H1 (cell line): ENCODE measurements around the gene COL1A1. TPM values are rescaled to one million over a fixed set of nuclear protein-coding genes. Genes with fewer than 3 reads are reported as not detected.

Experiments used
- BCL11A ChIP-seq, 2 experiments: IDR thresholded peaks; one replicate each; pipeline ENCODE4 v1.6.1; 2011; ENCODE audit warnings: low read depth in 2 of 2, low read length in 2 of 2, mild to moderate bottlenecking in 2 of 2
- CBX8 ChIP-seq: fragments of 300-800, 300-1000 bp; sonication (generic); IDR thresholded peaks from 2 replicates; pipeline ENCODE4 v1.7.1; 2016; ENCODE audit warnings: low read depth, low read length, borderline replicate concordance
- CEBPB ChIP-seq: IDR thresholded peaks from 2 replicates; pipeline ENCODE4 v1.6.1; 2012; ENCODE audit warnings: low read depth, low read length
- CTCF ChIP-seq, 3 experiments: IDR thresholded peaks; 1 replicate in 2 of 3; 2 replicates in 1 of 3; pipeline versions ENCODE4 v1.5.1 to v1.6.1; 2011; ENCODE audit warnings: low read length in 3 of 3, mild to moderate bottlenecking in 3 of 3, inconsistent platforms in 2 of 3, low read depth in 1 of 3, moderate library complexity in 1 of 3; ENCODE audit not compliant: insufficient read depth in 1 of 3; ENCODE audit errors: control extremely low read depth in 1 of 3
- EZH2 ChIP-seq: fragments of 200-600 bp; sonication (generic); IDR thresholded peaks from 2 replicates; pipeline ENCODE4 v1.7.1; 2012; ENCODE audit warnings: low read depth, mild to moderate bottlenecking, moderate library complexity, low read length, inconsistent platforms; ENCODE audit not compliant: severe bottlenecking
- HDAC6 ChIP-seq: IDR thresholded peaks from one replicate; pipeline ENCODE4 v1.7.1; 2012; ENCODE audit warnings: low read depth, mild to moderate bottlenecking, inconsistent platforms, low read length, moderate library complexity
- MAFK ChIP-seq: IDR thresholded peaks from 2 replicates; pipeline ENCODE4 v1.6.1; 2012; ENCODE audit warnings: low read depth, mild to moderate bottlenecking, improper control_type of control experiment, low read length
- NANOG ChIP-seq: IDR thresholded peaks from 2 replicates; pipeline ENCODE4 v1.6.1; 2011; ENCODE audit warnings: low read length, low read depth, mild to moderate bottlenecking, inconsistent platforms; ENCODE audit not compliant: insufficient read depth, poor library complexity, severe bottlenecking
- RFX5 ChIP-seq: IDR thresholded peaks from 2 replicates; pipeline ENCODE4 v1.6.1; 2011; ENCODE audit warnings: low read depth, low read length, improper control_type of control experiment, borderline replicate concordance
- SP1 ChIP-seq: IDR thresholded peaks from 2 replicates; pipeline ENCODE4 v1.6.1; 2011; ENCODE audit warnings: low read depth, low read length
- TAF7 ChIP-seq: optimal IDR thresholded peaks from 2 replicates; pipeline ENCODE3; 2011; ENCODE audit warnings: low read depth, mild to moderate bottlenecking, inconsistent platforms, low read length, moderate library complexity, borderline replicate concordance
- polyA plus RNA-seq, 7 experiments: library from polyadenylated mRNA; depleted of rRNA in 3 of 7; stranded (reverse) in 5 of 7; unstranded in 2 of 7; fragments of >200 nt in 5 of 7; fragments of 200-250 nt in 2 of 7; gene quantifications; 1 replicate in 5 of 7; 2 replicates in 1 of 7; 4 replicates in 1 of 7; pipeline versions ENCODE4 v1.2.1 to v1.2.3, GENCODE V29; 2011 to 2013; ENCODE audit warnings: missing spikeins in 2 of 7, mixed read lengths in 2 of 7
- total RNA-seq: library from RNA; stranded (reverse); fragmentation: NEBNext Ultra II Directional; extraction: Animal tissue kit (Norgen Biotek cat#: 25700); gene quantifications from 2 replicates; pipeline ENCODE4 v1.2.1, GENCODE V29; 2021
- TF ChIP-seq, protein P1 (sequence below): IDR thresholded peaks from 2 replicates; pipeline ENCODE4 v1.6.1; 2011; ENCODE audit warnings: low read length, improper control_type of control experiment

COL1A1 gene
- total and polyA plus RNA-seq, 2 of the 8 experiments (the other 6 are each of a cell fraction or from before 2014, with no cell fraction given), result 14.1 to 80.4 TPM

GRCh38 chr17:50209472-50210239 lies 8.2 kb upstream of the COL1A1 start (continued):
- TF ChIP-seq CEBPB (no peak), HDAC6 (no peak), BCL11A (IDR thresholded peaks at IDR 0.05; ENCODE audit: low read depth in 2 of 2, low read length in 2 of 2) (no peak), SP1 (no peak), CTCF (IDR thresholded peaks at IDR 0.05; ENCODE audit: control extremely low read depth in 1 of 3, insufficient read depth in 1 of 3, low read depth in 1 of 3, low read length in 3 of 3) (no peak), CBX8 (no peak), RFX5 (no peak), TAF7 (no peak), MAFK (no peak), NANOG (no peak), EZH2 (no peak)
- TF ChIP-seq, protein P1, sequence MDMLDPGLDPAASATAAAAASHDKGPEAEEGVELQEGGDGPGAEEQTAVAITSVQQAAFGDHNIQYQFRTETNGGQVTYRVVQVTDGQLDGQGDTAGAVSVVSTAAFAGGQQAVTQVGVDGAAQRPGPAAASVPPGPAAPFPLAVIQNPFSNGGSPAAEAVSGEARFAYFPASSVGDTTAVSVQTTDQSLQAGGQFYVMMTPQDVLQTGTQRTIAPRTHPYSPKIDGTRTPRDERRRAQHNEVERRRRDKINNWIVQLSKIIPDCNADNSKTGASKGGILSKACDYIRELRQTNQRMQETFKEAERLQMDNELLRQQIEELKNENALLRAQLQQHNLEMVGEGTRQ, result no peak
